COR-L47 (cell line): ENCODE measurements around the gene TTLL3.
"Not testable (repeated sequence)": the region's sequence is repeated elsewhere in the genome, so short reads cannot be mapped to it uniquely, and the experiment has no call there.

Experiments used
- DNase-seq: peaks from one replicate; lab custom pipeline; 2025; lab: John Stamatoyannopoulos, UW

The TTLL3 gene, protein sequence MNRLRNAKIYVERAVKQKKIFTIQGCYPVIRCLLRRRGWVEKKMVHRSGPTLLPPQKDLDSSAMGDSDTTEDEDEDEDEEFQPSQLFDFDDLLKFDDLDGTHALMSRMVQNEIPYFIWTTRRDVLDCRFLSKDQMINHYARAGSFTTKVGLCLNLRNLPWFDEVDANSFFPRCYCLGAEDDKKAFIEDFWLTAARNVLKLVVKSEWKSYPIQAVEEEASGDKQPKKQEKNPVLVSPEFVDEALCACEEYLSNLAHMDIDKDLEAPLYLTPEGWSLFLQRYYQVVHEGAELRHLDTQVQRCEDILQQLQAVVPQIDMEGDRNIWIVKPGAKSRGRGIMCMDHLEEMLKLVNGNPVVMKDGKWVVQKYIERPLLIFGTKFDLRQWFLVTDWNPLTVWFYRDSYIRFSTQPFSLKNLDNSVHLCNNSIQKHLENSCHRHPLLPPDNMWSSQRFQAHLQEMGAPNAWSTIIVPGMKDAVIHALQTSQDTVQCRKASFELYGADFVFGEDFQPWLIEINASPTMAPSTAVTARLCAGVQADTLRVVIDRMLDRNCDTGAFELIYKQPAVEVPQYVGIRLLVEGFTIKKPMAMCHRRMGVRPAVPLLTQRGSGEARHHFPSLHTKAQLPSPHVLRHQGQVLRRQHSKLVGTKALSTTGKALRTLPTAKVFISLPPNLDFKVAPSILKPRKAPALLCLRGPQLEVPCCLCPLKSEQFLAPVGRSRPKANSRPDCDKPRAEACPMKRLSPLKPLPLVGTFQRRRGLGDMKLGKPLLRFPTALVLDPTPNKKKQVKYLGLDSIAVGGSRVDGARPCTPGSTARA

DNA sequence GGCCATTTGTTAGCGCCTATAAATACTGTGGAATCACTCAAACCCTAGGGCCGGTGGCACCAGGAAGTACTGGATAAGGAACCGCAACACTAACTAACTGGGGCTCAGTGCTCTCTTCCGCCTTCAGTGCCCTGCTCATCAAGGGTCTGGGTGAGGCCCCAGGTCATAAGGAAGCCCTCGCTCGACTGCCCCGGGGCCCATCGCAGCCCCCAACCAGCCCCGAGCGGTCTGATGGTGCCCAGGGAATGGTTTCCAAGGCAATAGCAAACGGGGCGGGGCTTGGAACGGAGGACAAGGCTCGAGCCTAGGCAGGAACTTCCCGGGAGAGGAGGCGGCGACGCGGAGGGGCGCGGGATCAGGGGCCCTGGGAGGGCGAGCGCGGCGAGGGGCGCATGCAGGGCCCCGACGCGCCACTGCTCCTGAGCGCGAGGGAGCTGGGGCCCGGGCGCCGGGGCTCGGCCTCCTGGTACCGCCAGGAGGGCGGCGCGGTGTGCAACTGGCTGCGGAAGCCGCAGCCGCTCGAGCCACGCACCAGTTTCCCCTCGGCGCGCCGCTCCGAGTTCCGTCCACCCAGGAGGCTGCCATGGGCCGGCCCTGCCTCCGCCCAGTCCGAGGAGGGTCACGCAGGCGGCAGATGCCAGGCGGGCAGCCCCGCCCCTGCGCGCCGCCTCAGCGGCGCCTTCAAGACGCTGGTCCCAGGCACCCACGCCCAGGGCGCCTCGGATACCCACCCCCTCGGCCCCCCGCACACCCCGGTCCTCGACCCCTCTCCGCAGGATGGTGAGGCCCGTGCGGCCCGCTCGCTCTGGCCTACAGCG is at the start of gene TTLL3:
TTLL3 (plus strand) TSS at position 648 of the 818 bp plus-strand sequence. CDS start 400 bp downstream, outside the sequence.
- peak; percentile 18 for DNase-seq

DNA sequence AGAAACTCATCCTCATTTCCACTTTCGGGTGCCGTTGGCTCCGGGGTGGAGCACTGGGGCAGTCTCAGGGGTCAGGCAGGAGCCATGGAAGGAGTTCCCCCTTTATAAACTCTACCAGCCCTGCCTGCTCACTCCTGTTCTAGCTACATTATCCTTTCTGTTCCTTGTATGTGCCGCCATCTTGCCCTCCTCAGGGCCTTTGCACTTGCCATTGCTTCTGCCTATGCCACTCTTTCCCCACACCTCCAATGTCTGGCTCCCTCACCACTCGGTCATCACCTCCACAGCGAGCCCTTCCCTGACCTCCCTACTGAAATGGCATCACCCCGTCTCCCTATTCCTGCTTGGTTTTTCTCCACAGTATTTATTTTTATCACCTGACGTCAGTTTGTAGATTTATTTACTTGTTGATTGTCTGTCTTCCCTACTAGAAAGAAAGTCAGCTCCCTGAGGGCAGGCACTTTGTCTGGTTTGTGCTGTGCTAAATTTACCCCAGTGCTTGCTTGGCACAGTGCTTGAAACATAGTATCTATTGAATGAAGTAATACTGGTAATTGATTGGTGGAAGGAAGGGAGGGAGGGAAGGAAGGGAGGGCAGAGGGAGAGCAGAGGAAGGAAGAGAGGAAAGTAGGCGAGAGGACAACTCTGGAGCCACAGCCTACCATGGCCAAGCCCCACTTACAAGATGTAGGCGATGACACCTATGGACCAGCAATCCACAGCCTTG is 49.1 kb upstream of the TTLL3 start:
- DNase-seq = no peak

DNA sequence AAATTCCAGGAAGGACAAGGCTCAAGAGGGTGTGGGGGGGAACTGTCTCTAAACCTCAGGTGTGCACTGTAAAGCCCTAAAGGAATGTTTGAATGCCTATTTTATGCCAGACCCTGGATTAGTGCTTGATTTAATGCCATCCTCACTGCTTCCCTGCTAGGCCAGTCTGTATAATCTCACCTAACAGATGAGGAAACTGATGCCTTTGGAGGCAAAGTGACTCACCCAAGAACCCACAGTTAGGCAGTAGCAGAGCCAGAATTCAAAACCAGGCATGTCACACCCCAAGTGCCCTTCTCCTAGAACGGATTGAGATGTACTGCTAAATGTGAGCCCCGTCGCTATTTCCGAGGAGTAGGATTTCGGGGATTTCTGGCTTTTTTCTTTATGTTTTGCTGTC is 48.1 kb upstream of the TTLL3 start:
- no peak for DNase-seq

DNA sequence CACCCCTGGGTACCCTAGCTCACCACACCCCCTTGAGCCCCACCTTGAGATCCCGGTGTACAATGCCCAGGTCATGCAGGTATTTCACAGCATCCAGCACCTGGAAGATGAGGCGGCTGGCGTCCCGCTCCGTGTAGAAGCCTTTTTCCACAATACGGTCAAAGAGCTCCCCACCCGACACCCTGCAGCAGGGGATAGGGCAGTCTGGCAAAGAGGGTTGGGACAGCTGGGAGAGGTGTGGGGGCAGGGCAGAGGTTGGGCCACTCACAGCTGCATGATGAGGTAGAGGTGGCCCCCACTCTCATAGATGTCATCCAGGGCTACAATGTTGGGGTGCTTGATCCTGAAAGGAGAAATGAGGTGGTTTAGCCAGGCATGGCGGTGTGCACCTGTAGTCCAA is 47.2 kb upstream of the TTLL3 start:
- no peak for DNase-seq

DNA sequence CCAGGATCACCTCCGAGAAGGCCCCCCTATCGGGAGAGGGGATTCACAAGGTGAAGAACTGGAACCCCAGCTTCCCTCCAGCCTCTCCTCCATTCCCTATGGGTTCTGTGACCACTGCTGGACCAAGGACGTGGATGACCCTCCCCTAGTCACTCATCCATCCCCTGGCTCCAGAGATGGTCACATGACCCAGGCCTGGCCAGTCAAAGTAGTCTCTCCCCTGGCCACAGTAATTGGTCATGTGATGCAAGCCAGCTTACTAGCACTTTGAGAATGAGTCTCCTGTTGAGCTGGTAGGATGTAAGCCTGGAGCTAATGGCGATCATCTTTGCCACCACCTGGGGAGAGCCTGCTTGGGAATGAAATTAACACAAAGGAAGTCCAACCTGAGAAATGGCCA is 44.2 kb upstream of the TTLL3 start:
- DNase-seq = no peak

DNA sequence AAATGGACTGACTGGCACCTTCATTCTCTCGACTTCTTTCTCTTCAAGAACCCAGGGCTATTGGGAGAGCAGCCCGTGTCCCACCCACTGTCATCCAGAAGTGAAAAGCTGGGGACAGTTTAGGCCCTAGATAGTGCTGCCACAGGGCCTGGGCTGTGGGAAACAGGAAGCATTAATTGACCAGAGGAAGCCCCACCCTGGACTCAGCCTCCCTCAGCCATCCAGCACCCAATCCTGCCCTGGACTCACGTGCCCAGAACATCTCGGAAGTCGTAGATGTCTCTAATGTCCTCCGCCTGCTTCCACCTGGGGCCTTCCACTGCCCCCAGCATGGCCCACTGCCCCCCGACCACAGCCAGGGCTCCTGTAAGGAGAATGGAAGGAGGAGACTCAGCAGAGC is 42.6 kb upstream of the TTLL3 start:
- no peak for DNase-seq

DNA sequence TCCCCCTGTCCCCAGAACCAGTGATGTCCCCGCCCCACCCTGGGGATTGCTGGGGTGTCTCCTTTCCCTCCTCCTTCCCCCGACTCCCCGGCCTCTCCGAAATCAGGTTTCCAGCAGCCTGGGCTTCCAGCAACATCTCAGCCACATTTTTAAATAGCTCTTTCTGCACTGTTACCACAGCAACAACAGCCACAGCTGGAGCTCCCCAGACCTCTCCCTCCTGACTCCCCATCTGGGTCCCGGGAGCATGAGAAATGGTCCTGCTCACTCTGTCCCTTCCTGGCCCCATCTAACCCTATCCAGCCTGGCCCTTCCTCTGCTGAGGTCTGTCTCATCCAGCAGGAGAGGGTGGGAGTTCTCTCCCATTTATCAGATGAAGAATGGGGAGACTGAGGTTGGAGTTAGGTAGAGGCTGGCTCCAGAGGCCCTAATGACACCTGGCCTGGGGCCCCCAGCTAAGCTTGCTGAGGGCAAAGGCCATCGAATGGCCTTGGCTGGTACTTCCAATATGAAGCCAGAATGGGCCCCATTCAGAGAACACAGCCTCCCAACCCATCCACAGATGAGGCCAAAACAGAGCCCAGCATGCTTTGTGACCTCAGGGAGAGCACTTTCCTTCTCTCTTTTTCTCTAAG is 41.8 kb upstream of the TTLL3 start:
- no peak for DNase-seq

DNA sequence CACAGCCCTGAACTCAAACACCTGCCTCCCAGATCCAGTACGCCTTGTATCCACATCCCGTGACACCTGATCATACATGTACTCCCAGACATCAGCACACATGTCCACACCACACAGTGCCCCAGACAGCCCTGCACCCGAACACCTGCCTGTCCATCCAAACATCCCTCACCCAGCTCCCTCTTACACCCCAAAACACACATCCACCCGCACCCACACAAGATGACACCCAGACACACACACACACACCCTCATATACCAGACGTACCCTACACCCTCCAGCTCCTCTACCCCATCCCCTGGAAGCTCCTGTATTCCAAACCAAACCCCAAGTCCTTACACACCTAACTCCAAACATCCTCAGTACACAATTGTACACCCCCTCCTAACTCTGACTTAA is 41.0 kb upstream of the TTLL3 start:
- DNase-seq = no peak

DNA sequence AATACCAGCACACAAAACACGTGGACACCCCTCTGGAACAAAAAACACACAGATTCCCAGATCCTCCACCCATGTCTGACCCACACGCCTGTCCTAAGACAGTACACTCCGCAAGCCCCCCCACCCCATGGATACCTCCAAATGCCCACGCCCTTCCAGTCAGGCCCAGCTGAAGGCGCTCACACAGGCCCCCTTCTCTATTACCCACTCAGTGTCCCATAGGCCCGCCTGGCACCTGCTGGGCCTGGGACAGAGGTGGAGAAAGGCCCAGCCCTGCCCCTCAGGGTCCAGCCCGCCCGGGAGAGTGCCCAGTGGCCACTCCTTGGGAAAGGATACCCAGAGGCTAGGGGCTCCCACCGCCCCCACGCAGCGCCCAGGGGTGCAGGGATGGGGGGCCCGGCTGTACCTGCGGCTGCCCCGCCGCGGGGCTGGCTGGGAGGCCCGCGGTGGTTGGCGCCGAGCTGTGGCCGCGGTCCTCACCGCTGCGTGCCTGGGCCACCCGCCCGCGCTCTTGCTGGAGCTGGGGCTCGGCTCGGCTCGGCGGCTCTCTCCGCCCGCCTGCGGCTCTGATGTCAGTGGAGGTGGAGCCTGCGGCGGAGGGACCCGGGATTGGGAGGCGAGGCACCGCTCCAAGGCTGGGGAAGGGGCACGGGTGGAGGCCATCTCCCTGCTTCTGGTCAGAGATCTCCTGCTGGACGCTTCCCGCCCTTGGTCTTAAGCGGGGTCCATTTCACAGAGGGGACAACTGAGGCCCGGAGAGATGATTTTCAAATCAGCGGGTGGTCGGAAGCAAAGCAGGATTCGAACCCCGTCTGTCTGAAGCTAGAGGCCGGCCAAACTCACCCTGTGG is 40.4 kb upstream of the TTLL3 start, which contains the start of gene CAMK1:
CAMK1 (minus strand) TSS at position 522 of the 850 bp plus-strand sequence. CDS start 2,198 bp downstream, outside the sequence.
- peak; percentile 33 for DNase-seq

DNA sequence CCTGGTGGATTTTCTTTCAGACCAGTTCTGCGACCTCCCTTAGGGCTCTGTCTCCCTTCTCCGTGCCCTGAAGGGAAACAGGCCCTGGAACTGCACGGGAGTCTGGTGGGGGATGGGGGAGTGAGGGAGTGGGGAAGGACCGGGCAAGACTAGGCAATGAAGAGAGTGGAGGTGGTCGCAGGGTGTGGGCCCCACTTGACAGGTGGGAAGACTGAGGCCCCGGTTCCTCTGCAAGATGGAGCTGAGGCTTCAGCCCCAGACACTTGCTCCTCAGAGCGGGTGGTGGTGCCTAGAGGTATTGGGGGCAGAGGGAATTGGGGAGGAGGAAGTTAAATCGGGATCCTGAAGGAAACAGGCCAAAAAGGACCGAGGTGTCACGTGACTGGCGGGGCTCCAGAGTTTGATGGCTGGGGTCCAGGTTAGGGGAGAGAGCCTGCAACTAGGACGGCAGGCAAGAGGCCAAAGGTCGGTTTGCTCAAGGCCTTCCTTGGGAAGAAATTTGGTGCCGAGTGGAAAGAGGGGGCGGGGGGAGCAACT is 39.7 kb upstream of the TTLL3 start:
- DNase-seq = no peak

DNA sequence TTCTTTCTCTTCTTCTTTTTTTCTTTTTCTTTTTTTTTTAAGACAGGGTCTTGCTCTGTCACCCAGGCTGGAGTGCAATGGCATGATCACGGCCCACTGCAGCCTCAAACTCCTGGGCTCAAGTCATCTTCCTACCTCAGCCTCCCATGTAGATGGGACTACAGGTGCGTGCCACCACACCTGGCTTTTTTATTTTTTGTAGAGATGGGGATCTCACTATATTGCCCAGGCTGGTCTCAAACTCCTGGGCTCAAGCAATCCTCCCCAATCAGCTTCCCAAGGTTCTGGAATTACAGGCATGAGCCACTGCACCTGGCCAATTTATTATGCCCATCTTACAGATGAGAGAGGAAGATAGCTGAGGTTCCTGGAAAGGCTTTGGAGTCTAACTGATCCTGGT is 39.1 kb upstream of the TTLL3 start:
- DNase-seq = not testable (repeated sequence)

DNA sequence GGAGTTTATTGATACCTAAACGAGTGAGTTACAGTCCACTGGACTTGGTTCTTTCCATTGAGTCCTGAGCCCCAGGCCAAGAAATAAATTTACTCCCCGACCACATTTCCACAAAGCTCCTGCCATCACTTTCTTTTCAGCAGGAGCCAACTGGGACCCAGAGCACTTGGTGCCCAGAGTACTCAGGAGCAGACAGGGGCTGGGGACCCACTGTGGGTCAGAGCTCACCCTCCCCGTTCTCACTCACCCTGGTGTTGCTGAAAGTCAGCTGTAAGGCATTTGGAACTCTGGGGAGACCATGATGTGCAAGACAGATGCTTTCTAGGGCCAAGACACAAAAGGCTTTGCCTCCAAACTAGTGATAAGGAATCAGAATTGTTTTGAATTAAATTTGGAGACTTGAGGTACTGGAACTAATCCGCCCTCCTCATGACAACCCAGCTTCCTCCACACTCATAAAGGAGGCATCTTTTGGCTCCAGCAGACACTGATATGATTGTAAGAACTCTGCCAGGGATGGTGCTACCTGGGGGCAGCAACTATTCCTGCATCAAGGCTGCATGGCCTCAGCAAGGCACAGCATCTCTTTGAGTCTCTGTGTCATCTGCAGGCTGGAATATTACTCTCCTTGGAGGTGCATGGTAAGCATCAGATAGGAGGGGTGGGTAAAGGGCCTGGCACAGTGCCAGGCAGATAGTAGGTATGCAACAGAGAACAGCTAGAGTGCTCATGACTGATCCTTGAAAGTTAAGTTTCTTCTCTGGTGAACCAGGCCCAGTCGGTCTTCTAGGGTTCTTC is 33.0 kb upstream of the TTLL3 start:
- no peak for DNase-seq

DNA sequence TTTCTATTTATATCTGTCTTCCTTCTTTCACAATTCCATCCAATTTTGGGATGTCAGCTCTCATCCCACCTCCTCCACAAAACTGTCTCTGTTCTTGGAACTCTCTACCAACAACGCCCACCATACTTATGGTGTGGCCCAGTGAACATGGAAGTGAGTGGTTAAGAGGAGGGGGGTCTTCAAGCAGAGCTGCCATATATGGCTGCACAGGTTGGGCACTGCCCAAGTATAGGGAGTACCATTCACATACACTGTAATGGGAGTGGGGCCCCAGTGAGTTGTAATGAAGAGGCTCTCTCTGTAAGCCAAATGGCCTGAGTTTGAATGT is 32.4 kb upstream of the TTLL3 start:
- no peak for DNase-seq

DNA sequence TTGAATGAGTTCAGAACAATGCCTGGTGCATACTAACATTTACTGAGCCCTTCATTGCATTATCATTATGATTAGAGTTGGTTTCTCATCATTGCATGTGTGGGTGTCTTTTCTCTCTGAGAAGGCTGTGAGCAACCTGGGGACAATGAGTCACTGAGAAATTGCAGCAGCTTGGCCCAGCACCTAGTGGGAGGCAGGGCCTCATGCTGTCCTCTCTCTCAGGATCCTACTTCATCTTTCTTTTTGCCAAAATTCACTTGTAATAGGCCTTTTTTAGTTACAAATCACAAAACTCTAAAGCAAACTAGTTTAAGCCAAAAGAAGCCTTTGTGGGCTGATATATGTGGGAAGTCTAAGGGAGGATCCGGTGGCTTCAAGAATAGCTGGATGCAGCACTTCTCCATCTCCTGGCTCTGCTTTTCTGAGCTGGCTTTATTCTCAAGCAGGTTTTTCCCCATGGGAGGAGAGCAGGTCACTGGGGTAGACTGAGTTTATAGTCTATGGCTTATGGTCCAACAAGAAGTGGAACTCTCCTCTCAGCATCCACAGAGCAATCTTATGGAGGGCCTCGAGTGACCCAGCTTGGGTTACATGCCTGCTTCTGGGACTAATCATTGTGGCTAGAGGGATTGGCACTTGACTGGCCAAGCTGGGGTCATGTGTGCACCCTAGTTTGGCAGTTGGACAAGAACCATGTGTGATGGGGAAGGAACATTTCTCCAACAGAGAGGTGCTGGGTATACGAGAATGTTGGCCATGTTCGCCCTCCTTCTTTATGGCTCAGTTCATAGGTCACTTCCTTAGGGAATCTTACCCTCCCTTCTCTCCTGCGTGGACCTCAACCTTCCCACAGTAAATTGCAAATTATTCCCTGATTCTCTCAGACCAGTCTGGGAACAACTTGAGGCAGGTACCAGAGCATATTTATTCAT is 31.7 kb upstream of the TTLL3 start:
- no peak for DNase-seq

DNA sequence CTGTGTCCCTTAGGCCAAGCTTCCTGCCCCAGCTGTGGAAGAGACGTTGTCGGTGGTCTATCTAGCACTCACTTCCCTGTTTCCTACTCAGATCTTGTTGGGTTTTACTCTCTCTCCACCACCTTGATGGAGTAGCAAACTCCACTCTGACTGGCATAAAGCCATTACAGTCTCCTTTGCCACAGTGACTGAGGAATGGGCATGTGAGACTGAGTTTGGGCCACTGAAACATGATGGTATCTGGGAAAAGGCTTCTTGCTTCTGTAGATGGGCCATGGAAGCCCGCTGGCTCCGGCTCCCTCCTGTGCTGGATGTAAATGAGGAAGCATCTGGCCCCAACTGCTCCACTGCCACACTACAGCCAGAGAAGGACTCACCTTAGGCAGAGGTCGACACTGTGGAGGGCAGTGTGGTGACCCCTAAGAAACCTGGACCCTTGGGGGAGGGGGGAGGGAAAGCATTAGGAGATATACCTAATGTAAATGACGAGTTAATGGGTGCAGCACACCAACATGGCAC is 30.9 kb upstream of the TTLL3 start:
- no peak for DNase-seq

DNA sequence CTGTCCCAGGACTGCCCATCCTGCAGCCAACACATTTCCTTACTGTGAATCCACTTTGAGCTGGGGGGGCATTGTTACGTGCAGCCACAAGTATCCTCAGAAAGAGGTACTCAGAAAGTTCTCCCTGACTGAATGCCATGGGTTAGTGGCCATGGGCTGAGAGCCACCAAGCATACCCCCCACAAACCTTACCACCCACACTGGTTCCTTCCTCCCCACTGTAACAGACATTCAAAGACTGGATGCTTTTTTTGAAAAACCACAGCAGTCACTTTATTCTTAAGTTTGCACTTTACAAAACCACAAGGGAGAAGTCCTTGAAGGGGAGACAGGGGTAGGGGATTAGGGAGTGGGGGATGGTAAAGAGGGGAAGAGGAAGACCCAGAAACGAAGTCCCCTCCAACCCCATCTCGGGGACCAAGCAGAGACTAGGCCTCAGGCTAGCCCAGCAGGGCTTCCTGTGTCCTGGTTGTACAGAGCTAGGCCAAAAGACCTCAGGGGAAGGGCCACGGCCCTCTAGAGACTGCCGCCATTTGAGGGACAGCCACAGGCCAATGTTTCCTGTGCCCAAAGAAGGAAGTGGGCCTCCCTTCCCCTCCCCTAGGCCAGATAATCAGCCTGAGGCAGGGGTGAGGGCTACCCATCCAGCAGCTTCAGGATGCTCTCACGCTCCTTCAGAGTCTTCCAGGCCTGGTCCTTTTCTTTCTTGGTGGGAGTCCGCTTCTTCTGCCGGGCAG is 30.2 kb upstream of the TTLL3 start:
- DNase-seq = no peak

DNA sequence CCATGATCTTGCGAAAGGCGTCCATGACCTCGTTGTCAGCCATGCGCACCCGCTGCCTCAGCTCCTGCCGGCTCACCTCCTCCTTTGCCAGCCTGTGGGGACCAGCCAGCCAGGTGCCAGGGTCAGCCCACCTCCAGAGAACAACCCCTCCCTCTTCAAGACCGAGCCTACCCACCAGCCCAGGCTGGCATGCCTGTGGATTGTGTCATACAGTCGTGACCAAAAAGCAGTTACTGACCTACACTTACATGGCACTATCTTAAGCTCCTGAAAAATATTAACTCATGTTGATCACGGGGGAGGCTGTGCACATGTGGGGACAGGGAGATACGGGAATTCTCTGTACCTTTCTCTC is 29.6 kb upstream of the TTLL3 start:
- DNase-seq = no peak
